ENCODE data around the gene DLL4.

Gene DLL4

GRCh38 chr15:40908095-40908494, 21.0 kb upstream of the DLL4 start:
- CTCF ChIA-PET = interaction anchor here (0.6 kb wide), 1 partner anchor 110 kb away, joined by 3 read pairs; no protein-coding TSS in a partner anchor
- TF ChIP-seq LEF1 (IDR thresholded peaks at IDR 0.05; ENCODE audit: borderline replicate concordance) (no peak), FOXM1 (IDR thresholded peaks at IDR 0.05; ENCODE audit: borderline replicate concordance) (no peak), FOXA1 (IDR thresholded peaks at IDR 0.05) (no peak), SUZ12 (IDR thresholded peaks at IDR 0.05) (no peak), TARDBP (IDR thresholded peaks at IDR 0.05) (no peak), FOXK2 (IDR thresholded peaks at IDR 0.05) (no peak), SP1 (IDR thresholded peaks at IDR 0.05) (no peak), ARNT (IDR thresholded peaks at IDR 0.05) (no peak), PKNOX1 (IDR thresholded peaks at IDR 0.05) (no peak), NFRKB (IDR thresholded peaks at IDR 0.05) (no peak), L3MBTL2 (conservative IDR thresholded peaks at IDR 0.05) (no peak), ZNF384 (IDR thresholded peaks at IDR 0.05) (no peak), CTBP1 (IDR thresholded peaks at IDR 0.05; ENCODE audit: borderline replicate concordance) (no peak)
- DNase-seq (ENCODE audit: extremely low spot score) = no peak
- POLR2A ChIA-PET = interaction anchor here (0.7 kb wide), 1 partner anchor 44 kb away, joined by 3 read pairs; no protein-coding TSS in a partner anchor

- ChIA-PET CTCF (interaction anchor here (0.9 kb wide), 1 partner anchor 52 kb away, joined by 5 read pairs; no protein-coding TSS in a partner anchor), POLR2A (no interaction called here)
- TF ChIP-seq FOXA1 (IDR thresholded peaks at IDR 0.05) (no peak), LEF1 (IDR thresholded peaks at IDR 0.05; ENCODE audit: borderline replicate concordance) (no peak), FOXK2 (IDR thresholded peaks at IDR 0.05) (no peak), PKNOX1 (IDR thresholded peaks at IDR 0.05) (no peak), SP1 (IDR thresholded peaks at IDR 0.05) (no peak), CTBP1 (IDR thresholded peaks at IDR 0.05; ENCODE audit: borderline replicate concordance) (no peak), SUZ12 (IDR thresholded peaks at IDR 0.05) (no peak), FOXM1 (IDR thresholded peaks at IDR 0.05; ENCODE audit: borderline replicate concordance) (no peak), TARDBP (IDR thresholded peaks at IDR 0.05) (no peak), BHLHE40 (IDR thresholded peaks at IDR 0.05; ENCODE audit: borderline replicate concordance) (no peak), NFRKB (IDR thresholded peaks at IDR 0.05) (no peak), ZNF384 (IDR thresholded peaks at IDR 0.05) (no peak), ELF4 (IDR thresholded peaks at IDR 0.05) (no peak), HDGF (IDR thresholded peaks at IDR 0.05; ENCODE audit: borderline replicate concordance) (no peak), ARNT (IDR thresholded peaks at IDR 0.05) (no peak), L3MBTL2 (conservative IDR thresholded peaks at IDR 0.05) (no peak)
- no peak for DNase-seq (ENCODE audit: extremely low spot score)
Measured at GRCh38 chr15:40909662-40910630, 19.2 kb upstream of the DLL4 start.

- no peak for TF ChIP-seq L3MBTL2 (conservative IDR thresholded peaks at IDR 0.05)
- no peak for TF ChIP-seq NFRKB (IDR thresholded peaks at IDR 0.05)
- CTCF ChIA-PET = interaction anchor here (0.9 kb wide), 1 partner anchor 53 kb away, joined by 5 read pairs; no protein-coding TSS in a partner anchor
- DNase-seq (ENCODE audit: extremely low spot score) = no peak
- POLR2A ChIA-PET = no interaction called here
Measured at GRCh38 chr15:40911141-40911540, 18.0 kb upstream of the DLL4 start.

- no peak for TF ChIP-seq ZNF384 (IDR thresholded peaks at IDR 0.05)
- no peak for TF ChIP-seq LEF1 (IDR thresholded peaks at IDR 0.05; ENCODE audit: borderline replicate concordance)
- TF ChIP-seq ARNT (IDR thresholded peaks at IDR 0.05) = no peak
- TF ChIP-seq TARDBP (IDR thresholded peaks at IDR 0.05) = no peak
- no peak for TF ChIP-seq NFRKB (IDR thresholded peaks at IDR 0.05)
- no peak for TF ChIP-seq BHLHE40 (IDR thresholded peaks at IDR 0.05; ENCODE audit: borderline replicate concordance)
- TF ChIP-seq FOXA1 (IDR thresholded peaks at IDR 0.05) = no peak
- TF ChIP-seq L3MBTL2 (conservative IDR thresholded peaks at IDR 0.05) = no peak
- TF ChIP-seq SUZ12 (IDR thresholded peaks at IDR 0.05) = no peak
- TF ChIP-seq HDGF (IDR thresholded peaks at IDR 0.05; ENCODE audit: borderline replicate concordance) = no peak
- no peak for TF ChIP-seq FOXK2 (IDR thresholded peaks at IDR 0.05)
- TF ChIP-seq FOXM1 (IDR thresholded peaks at IDR 0.05; ENCODE audit: borderline replicate concordance) = no peak
- TF ChIP-seq ELF4 (IDR thresholded peaks at IDR 0.05) = no peak
- no peak for TF ChIP-seq PKNOX1 (IDR thresholded peaks at IDR 0.05)
- TF ChIP-seq CTBP1 (IDR thresholded peaks at IDR 0.05; ENCODE audit: borderline replicate concordance) = no peak
- TF ChIP-seq SP1 (IDR thresholded peaks at IDR 0.05) = no peak
- ChIA-PET CTCF (interaction anchor here (0.5 to 0.6 kb wide), 2 partner anchors 9 to 263 kb away, joined by 4 to 5 read pairs; no protein-coding TSS in a partner anchor), POLR2A (no interaction called here)
- DNase-seq (ENCODE audit: extremely low spot score) = no peak
Measured at GRCh38 chr15:40911693-40912092, 17.4 kb upstream of the DLL4 start.

- CTCF ChIA-PET = interaction anchor here (0.5 to 0.6 kb wide), 2 partner anchors 8 to 262 kb away, joined by 4 to 5 read pairs; no protein-coding TSS in a partner anchor
- DNase-seq (ENCODE audit: extremely low spot score) = no peak
- POLR2A ChIA-PET = no interaction called here
- TF ChIP-seq HDGF (IDR thresholded peaks at IDR 0.05; ENCODE audit: borderline replicate concordance) = no peak
- TF ChIP-seq SP1 (IDR thresholded peaks at IDR 0.05) = no peak
- no peak for TF ChIP-seq ARNT (IDR thresholded peaks at IDR 0.05)
- TF ChIP-seq FOXK2 (IDR thresholded peaks at IDR 0.05) = no peak
- TF ChIP-seq LEF1 (IDR thresholded peaks at IDR 0.05; ENCODE audit: borderline replicate concordance) = no peak
- no peak for TF ChIP-seq BHLHE40 (IDR thresholded peaks at IDR 0.05; ENCODE audit: borderline replicate concordance)
- TF ChIP-seq ZNF384 (IDR thresholded peaks at IDR 0.05) = no peak
- no peak for TF ChIP-seq NFRKB (IDR thresholded peaks at IDR 0.05)
- no peak for TF ChIP-seq FOXA1 (IDR thresholded peaks at IDR 0.05)
- TF ChIP-seq PKNOX1 (IDR thresholded peaks at IDR 0.05) = no peak
- no peak for TF ChIP-seq SUZ12 (IDR thresholded peaks at IDR 0.05)
- no peak for TF ChIP-seq ELF4 (IDR thresholded peaks at IDR 0.05)
- TF ChIP-seq TARDBP (IDR thresholded peaks at IDR 0.05) = no peak
- TF ChIP-seq FOXM1 (IDR thresholded peaks at IDR 0.05; ENCODE audit: borderline replicate concordance) = no peak
Measured at GRCh38 chr15:40912478-40912877, 16.7 kb upstream of the DLL4 start.
